ENCODE results near the gene ZBTB20. TPM values are rescaled to one million over a fixed set of nuclear protein-coding genes. Genes with fewer than 3 reads are reported as not detected.

The ZBTB20 gene
- total RNA-seq, 1 donor from 2014 or later = 62.0 TPM

GRCh38 chr3:114411190-114411668 lies 735.9 kb downstream of the ZBTB20 start:
- H3K9me3 ChIP-seq (replicated peaks) = no peaks in the 10 kb centered on the region
- no peak overlapping the region for H3K4me3 ChIP-seq
- TF ChIP-seq CTCF (IDR thresholded peaks at IDR 0.05; ENCODE audit: borderline replicate concordance) = no peak
- H3K27me3 ChIP-seq (ENCODE audit: low read depth) = no peaks in the 10 kb centered on the region
- H3K4me1 ChIP-seq = peaks cover 85% of the 10 kb centered on the region
- H3K36me3 ChIP-seq = no peaks in the 10 kb centered on the region
- intact Hi-C loops (cut with micrococcal nuclease) = no loop called here
- no peak for DNase-seq
- peak overlapping the region; percentile 60 for H3K27ac ChIP-seq (replicated peaks)

- no peaks in the 10 kb centered on the region for H3K27me3 ChIP-seq (ENCODE audit: low read depth)
- no peak for TF ChIP-seq CTCF (IDR thresholded peaks at IDR 0.05; ENCODE audit: borderline replicate concordance)
- H3K4me3 ChIP-seq = peak overlapping the region; percentile 4
- H3K4me1 ChIP-seq = peaks cover 91% of the 10 kb centered on the region
- peak overlapping the region; percentile 60 for H3K27ac ChIP-seq (replicated peaks)
- no peaks in the 10 kb centered on the region for H3K36me3 ChIP-seq
- no peaks in the 10 kb centered on the region for H3K9me3 ChIP-seq (replicated peaks)
- DNase-seq = no peak
- intact Hi-C loops (cut with micrococcal nuclease) = no loop called here
These were observed 738.1 kb downstream of the ZBTB20 start for GRCh38 chr3:114408736-114409670.

DNA sequence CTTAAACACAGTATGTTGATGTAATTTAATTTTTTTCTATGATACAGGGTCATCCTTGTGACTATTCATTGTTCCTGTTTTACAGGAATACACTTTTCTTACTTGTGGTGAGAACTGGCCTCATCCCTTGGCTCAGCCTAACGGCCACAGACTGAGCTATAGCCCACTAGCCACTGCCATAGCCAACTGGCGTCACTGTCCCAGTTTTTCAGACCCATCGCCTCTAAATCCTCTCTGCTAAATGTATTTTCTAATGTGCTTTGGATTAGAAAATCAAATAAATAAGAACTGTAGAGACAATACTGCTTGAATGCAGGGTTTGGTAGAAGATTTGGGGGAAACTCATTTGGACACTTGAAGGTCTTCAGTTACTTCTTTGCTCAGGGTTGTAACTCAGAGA lies 740.2 kb downstream of the ZBTB20 start:
- H3K36me3 ChIP-seq = no peaks in the 10 kb centered on the region
- intact Hi-C loops (cut with micrococcal nuclease) = no loop called here
- peaks cover 77% of the 10 kb centered on the region for H3K4me1 ChIP-seq
- H3K4me3 ChIP-seq = no peak overlapping the region
- DNase-seq = no peak
- TF ChIP-seq CTCF (IDR thresholded peaks at IDR 0.05; ENCODE audit: borderline replicate concordance) = no peak
- H3K27me3 ChIP-seq (ENCODE audit: low read depth) = no peaks in the 10 kb centered on the region
- H3K9me3 ChIP-seq (replicated peaks) = no peaks in the 10 kb centered on the region
- H3K27ac ChIP-seq (replicated peaks) = peak overlapping the region; percentile 60

- Histone ChIP-seq H3K27me3 (ENCODE audit: low read depth) (no peaks in the 10 kb centered on the region), H3K9me3 (replicated peaks) (no peaks in the 10 kb centered on the region), H3K4me1 (peaks cover 77% of the 10 kb centered on the region), H3K4me3 (no peak overlapping the region), H3K36me3 (no peaks in the 10 kb centered on the region), H3K27ac (replicated peaks) (peak overlapping the region; percentile 60)
- no peak for TF ChIP-seq CTCF (IDR thresholded peaks at IDR 0.05; ENCODE audit: borderline replicate concordance)
- intact Hi-C loops (cut with micrococcal nuclease) = no loop called here
- no peak for DNase-seq
These were observed 740.8 kb downstream of the ZBTB20 start for GRCh38 chr3:114406286-114406685.

DNA sequence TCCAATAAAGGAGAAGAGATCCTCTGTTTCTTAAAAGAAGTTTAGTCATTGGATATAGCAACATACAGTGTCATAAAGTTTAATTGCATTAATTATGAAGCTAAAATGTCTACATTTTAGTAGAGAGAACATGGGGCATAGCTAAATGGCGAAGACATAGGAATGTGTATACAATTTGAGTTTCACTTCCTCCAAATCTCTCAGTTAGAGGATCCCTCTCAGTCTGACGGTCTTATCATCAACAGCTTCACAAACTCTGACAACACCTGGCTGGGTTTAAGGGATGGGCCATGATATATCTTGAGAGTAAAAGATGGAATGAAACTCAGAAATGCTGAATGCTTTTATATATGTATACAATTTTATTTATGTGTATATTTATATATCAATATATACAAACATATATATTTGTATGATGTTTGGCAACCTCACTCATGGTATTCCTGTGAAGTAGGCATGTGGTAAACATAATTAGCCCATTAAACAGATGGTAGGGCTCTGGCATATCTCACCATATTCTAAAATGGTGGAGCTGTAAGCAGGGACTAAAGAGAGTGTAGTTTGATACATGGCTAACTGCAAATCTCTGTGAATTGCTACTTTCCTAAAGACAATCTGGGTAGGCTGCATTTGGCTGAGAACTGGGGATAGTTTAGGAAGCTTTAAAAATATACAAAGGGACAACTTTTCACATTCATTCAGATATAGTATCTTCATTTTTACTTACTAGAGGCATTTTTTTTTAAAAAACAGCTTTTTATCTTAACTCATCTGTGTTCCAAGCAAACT lies 741.7 kb downstream of the ZBTB20 start:
- no peak for TF ChIP-seq CTCF (IDR thresholded peaks at IDR 0.05; ENCODE audit: borderline replicate concordance)
- no peak for DNase-seq
- H3K27ac ChIP-seq (replicated peaks) = peak overlapping the region; percentile 60
- no peak overlapping the region for H3K4me3 ChIP-seq
- no peaks in the 10 kb centered on the region for H3K9me3 ChIP-seq (replicated peaks)
- no peaks in the 10 kb centered on the region for H3K27me3 ChIP-seq (ENCODE audit: low read depth)
- no peaks in the 10 kb centered on the region for H3K36me3 ChIP-seq
- intact Hi-C loops (cut with micrococcal nuclease) = no loop called here
- H3K4me1 ChIP-seq = peaks cover 75% of the 10 kb centered on the region
